Stimulated activated CD8-positive, alpha-beta memory T cell treated with anti-CD3 and anti-CD28 coated beads, Interleukin-12 subunit alpha, Interleukin-12 subunit beta, amount 100 ng/mL, for 24 hours (primary cell): ENCODE measurements around the gene MKX.

Source experiments
- DNase-seq: peaks from one replicate; pipeline ENCODE4 v3.0.0-alpha.2; 2020; ENCODE audit errors: extremely low read depth

The MKX gene

GRCh38 chr10:27646604-27647175 is 98.9 kb downstream of the MKX start:
- DNase-seq = no peak

- DNase-seq = no peak
Measured at GRCh38 chr10:27646194-27646593, 99.4 kb downstream of the MKX start.

- no peak for DNase-seq
Measured at GRCh38 chr10:27644307-27644939, 101.2 kb downstream of the MKX start.

GRCh38 chr10:27643301-27643700 is 102.3 kb downstream of the MKX start:
- no peak for DNase-seq

- DNase-seq = no peak
Measured at GRCh38 chr10:27642023-27642589, 103.5 kb downstream of the MKX start.

- no peak for DNase-seq
Measured at GRCh38 chr10:27638071-27638750, 107.4 kb downstream of the MKX start.

GRCh38 chr10:27637601-27638000 is 108.0 kb downstream of the MKX start:
- DNase-seq = no peak

- DNase-seq = no peak
Measured at GRCh38 chr10:27636816-27637215, 108.8 kb downstream of the MKX start.

GRCh38 chr10:27635699-27636270 is 109.8 kb downstream of the MKX start:
- DNase-seq = no peak

- no peak for DNase-seq
Measured at GRCh38 chr10:27635290-27635689, 110.3 kb downstream of the MKX start.

- DNase-seq = no peak
Measured at GRCh38 chr10:27628621-27629020, 117.0 kb downstream of the MKX start.

GRCh38 chr10:27626890-27627289 is 118.7 kb downstream of the MKX start:
- DNase-seq = no peak

GRCh38 chr10:27625452-27626211 is 120.0 kb downstream of the MKX start:
- no peak for DNase-seq

GRCh38 chr10:27624941-27625340 is 120.7 kb downstream of the MKX start:
- DNase-seq = no peak
